GM21447 (cell line): Measurements from ENCODE around the gene IGLL5.

ENCODE experiments used
- ATAC-seq: cut with Tn5 transposase; IDR thresholded peaks from one replicate; pipeline ENCODE4 v1.9.1; 2021; ENCODE audit not compliant: unreplicated experiment

Gene IGLL5

GRCh38 chr22:22936915-22937656 lies 49.5 kb downstream of the IGLL5 start:
- ATAC-seq: no peak

GRCh38 chr22:22937894-22938480 lies 50.4 kb downstream of the IGLL5 start:
- ATAC-seq: no peak

- no peak for ATAC-seq
Observed at GRCh38 chr22:22938672-22939587, 51.3 kb downstream of the IGLL5 start.

- ATAC-seq: no peak
Observed at GRCh38 chr22:22939588-22940368, 52.2 kb downstream of the IGLL5 start.

GRCh38 chr22:22940961-22941605 lies 53.5 kb downstream of the IGLL5 start:
- ATAC-seq: no peak

GRCh38 chr22:22941831-22942510 lies 54.4 kb downstream of the IGLL5 start:
- ATAC-seq: no peak

GRCh38 chr22:22942511-22943329 lies 55.1 kb downstream of the IGLL5 start:
- ATAC-seq: no peak

GRCh38 chr22:22943521-22944267 lies 56.1 kb downstream of the IGLL5 start:
- no peak for ATAC-seq

- ATAC-seq: no peak
Observed at GRCh38 chr22:22944268-22944985, 56.8 kb downstream of the IGLL5 start.

GRCh38 chr22:22945195-22945594 lies 57.6 kb downstream of the IGLL5 start:
- no peak for ATAC-seq
